Measurements from ENCODE around the gene IL16.

GRCh38 chr15:81358248-81358647 lies 161.6 kb downstream of the IL16 start:
- TF ChIP-seq POLR2A (IDR thresholded peaks at IDR 0.05), result no peak
- no peak for TF ChIP-seq CTCF (IDR thresholded peaks at IDR 0.05)
